ENCODE measurements around the gene CYP2F1.
"Not testable (repeated sequence)": the region's sequence is repeated elsewhere in the genome, so short reads cannot be mapped to it uniquely, and the experiment has no call there.

DNA sequence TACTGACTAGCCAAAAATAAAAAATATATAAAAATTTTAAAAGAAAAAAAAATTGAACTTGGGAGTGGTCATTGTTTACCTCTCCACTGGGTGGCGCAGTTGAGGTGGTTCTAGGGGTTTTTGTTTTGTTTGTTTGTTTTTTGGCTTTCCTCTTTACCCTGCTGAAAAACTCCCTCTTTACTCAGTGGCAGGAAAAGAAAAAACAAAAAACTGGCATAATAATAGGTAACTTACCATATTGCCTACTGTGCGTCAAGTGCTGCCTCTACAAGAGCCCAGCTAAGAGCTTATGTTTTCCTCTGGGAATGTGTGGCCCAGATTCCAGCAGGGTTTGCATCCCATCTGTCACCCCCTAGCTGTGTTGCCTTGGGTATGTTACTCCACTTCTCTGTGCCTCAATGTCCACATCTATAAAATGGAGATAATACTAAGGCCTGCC is 12.6 kb downstream of the CYP2F1 start:
- TF ChIP-seq, protein P1, sequence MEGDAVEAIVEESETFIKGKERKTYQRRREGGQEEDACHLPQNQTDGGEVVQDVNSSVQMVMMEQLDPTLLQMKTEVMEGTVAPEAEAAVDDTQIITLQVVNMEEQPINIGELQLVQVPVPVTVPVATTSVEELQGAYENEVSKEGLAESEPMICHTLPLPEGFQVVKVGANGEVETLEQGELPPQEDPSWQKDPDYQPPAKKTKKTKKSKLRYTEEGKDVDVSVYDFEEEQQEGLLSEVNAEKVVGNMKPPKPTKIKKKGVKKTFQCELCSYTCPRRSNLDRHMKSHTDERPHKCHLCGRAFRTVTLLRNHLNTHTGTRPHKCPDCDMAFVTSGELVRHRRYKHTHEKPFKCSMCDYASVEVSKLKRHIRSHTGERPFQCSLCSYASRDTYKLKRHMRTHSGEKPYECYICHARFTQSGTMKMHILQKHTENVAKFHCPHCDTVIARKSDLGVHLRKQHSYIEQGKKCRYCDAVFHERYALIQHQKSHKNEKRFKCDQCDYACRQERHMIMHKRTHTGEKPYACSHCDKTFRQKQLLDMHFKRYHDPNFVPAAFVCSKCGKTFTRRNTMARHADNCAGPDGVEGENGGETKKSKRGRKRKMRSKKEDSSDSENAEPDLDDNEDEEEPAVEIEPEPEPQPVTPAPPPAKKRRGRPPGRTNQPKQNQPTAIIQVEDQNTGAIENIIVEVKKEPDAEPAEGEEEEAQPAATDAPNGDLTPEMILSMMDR (IDR thresholded peaks at IDR 0.05): not testable (repeated sequence)
- TF ChIP-seq POLR2A (IDR thresholded peaks at IDR 0.05): not testable (repeated sequence)
